Naive thymus-derived CD4-positive, alpha-beta T cell (primary cell): ENCODE measurements around the gene RGS19. TPM values are rescaled to one million over a fixed set of nuclear protein-coding genes. Genes with fewer than 3 reads are reported as not detected.

Experiments used
- ATAC-seq: fragments of 150-1000 bp; cut with Tn5 transposase; 2 replicates; pipeline ENCODE4 v1.10.0; 2021; ENCODE audit warnings: mild to moderate bottlenecking, moderate library complexity
- CTCF ChIA-PET: fragments of 350-600 bp; sonication (Branson Sonifier 250); formaldehyde crosslinking; loops from one replicate; lab custom pipeline; 2021; ENCODE audit warnings: antibody characterized with exemption; lab: Charles Lee
- POLR2A ChIA-PET: fragments of 350-600 bp; sonication (Branson Sonifier 250); formaldehyde crosslinking; loops from one replicate; lab custom pipeline; 2021; ENCODE audit warnings: antibody characterized with exemption, inconsistent platforms; lab: Charles Lee
- DNase-seq, 9 donors: peaks; one replicate each; pipeline versions ENCODE4 v3.0.0 to v3.0.0-alpha.2; 2020 to 2022; ENCODE audit warnings: mixed read lengths in 1 of 9
- H3K27ac ChIP-seq: one replicate; pipeline ENCODE4 v1.7.0; 2013; ENCODE audit warnings: mild to moderate bottlenecking, low read depth, low read length, moderate library complexity
- H3K27me3 ChIP-seq, 2 donors: one replicate each; pipeline ENCODE4 v1.7.0; 2013; ENCODE audit warnings: low read length in 2 of 2, mild to moderate bottlenecking in 2 of 2, moderate library complexity in 2 of 2; ENCODE audit not compliant: control insufficient read depth in 2 of 2, insufficient read depth in 2 of 2
- H3K36me3 ChIP-seq, 3 experiments: 1 replicate in 2 of 3; 2 replicates in 1 of 3; pipeline ENCODE4 v1.7.0; 2013; ENCODE audit warnings: low read length in 3 of 3, mild to moderate bottlenecking in 3 of 3, moderate library complexity in 1 of 3; ENCODE audit not compliant: insufficient read depth in 3 of 3, control insufficient read depth in 2 of 3
- H3K4me1 ChIP-seq, 2 donors: one replicate each; pipeline ENCODE4 v1.7.0; 2013; ENCODE audit warnings: low read length in 2 of 2, mild to moderate bottlenecking in 2 of 2, moderate library complexity in 1 of 2; ENCODE audit not compliant: control insufficient read depth in 2 of 2, insufficient read depth in 2 of 2
- H3K4me3 ChIP-seq: 2 replicates; pipeline ENCODE4 v1.7.0; 2013; ENCODE audit warnings: mild to moderate bottlenecking, low read length
- H3K9me3 ChIP-seq, 3 experiments: 1 replicate in 2 of 3; 2 replicates in 1 of 3; pipeline ENCODE4 v1.7.0; 2013; ENCODE audit warnings: low read length in 3 of 3; ENCODE audit not compliant: control insufficient read depth in 2 of 3
- H3K27ac Mint-ChIP-seq, 9 donors: one replicate each; pipeline ENCODE4 v1.8.0; 2020 to 2022; ENCODE audit warnings: mixed read lengths in 9 of 9, mild to moderate bottlenecking in 8 of 9, moderate library complexity in 5 of 9, inconsistent platforms in 2 of 9
- H3K27me3 Mint-ChIP-seq, 5 donors: one replicate each; pipeline ENCODE4 v1.8.0; 2021 to 2022; ENCODE audit warnings: mixed read lengths in 5 of 5, mild to moderate bottlenecking in 1 of 5
- H3K36me3 Mint-ChIP-seq, 5 donors: one replicate each; pipeline ENCODE4 v1.8.0; 2020 to 2022; ENCODE audit warnings: mixed read lengths in 5 of 5, mild to moderate bottlenecking in 3 of 5, inconsistent platforms in 1 of 5
- H3K4me1 Mint-ChIP-seq, 7 donors: one replicate each; pipeline ENCODE4 v1.8.0; 2020 to 2022; ENCODE audit warnings: mixed read lengths in 7 of 7, mild to moderate bottlenecking in 3 of 7, inconsistent platforms in 1 of 7
- H3K4me3 Mint-ChIP-seq, 10 donors: one replicate each; pipeline ENCODE4 v1.8.0; 2020 to 2022; ENCODE audit warnings: mild to moderate bottlenecking in 10 of 10, mixed read lengths in 10 of 10, moderate library complexity in 6 of 10, inconsistent platforms in 2 of 10
- H3K9me3 Mint-ChIP-seq, 11 donors: one replicate each; pipeline ENCODE4 v1.8.0; 2020 to 2022; ENCODE audit warnings: mixed read lengths in 11 of 11, mild to moderate bottlenecking in 4 of 11, inconsistent platforms in 1 of 11, moderate library complexity in 1 of 11
- intact Hi-C, 2 donors: fragments of 100-400 bp; cut with micrococcal nuclease; formaldehyde crosslinking; loops; one replicate each; pipeline ENCODE4 v1.15.1; 2023
- polyA plus RNA-seq, 2 donors: library from polyadenylated mRNA; unstranded; fragments of 300-500 nt; fragmentation: Illumina TruSeq; gene quantifications; one replicate each; pipeline ENCODE4 v1.2.3, GENCODE V29; 2021
- total RNA-seq, 6 experiments: library from RNA in 5 of 6; stranded (reverse) in 5 of 6; gene quantifications; 1 replicate in 5 of 6; 2 replicates in 1 of 6; pipeline ENCODE4 v1.2.3 and lab custom pipeline; 2021 to 2026

Gene RGS19
- total and polyA plus RNA-seq, 7 experiments from 2014 or later, result 21.8 to 93.4 (median 55.2) TPM

DNA sequence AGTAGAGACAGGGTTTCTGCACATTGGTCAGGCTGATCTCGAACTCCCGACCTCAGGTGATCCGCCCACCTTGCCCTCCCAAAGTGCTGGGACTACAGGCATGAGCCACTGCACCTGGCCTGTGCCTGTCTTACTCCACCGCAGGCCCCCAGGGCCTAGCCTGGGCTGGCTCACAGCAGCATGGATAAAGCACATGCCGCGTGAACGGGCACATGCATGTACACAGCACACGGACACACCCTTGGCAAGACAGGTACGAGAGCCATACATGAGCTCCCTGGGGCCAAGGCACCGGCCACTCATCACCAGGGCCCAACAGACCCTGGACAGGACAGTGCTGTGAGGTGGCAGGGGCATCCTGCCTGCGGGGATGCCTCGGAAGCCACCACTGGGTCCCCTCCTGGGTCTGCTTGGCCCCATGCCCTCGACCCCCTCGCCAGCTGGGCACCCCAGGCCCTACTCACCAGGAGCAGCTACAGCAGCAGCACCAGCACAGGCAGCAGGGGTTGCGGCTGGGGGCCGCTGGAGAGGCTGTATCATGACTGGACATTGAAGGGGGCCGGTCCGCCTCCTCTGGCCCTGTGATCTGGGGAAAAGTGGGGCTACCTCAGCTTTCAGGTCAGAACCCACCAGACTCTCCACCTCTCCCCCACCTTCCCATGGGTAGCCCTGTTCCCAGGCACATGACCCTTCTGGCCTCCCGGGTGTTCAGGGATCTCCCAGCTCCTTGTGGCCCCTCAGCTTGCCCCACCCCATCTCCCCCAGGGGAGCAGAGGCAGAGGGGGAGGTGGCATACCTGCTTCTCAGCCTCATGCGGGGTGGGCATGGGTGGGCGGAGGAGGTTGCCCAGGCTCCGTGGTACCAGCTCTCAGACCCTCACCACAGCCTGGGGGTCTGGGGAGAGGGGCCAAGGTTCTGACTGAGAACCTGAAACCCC is 3.0 kb downstream of the RGS19 start:
- H3K4me1 ChIP-seq, result peaks cover 12% of the 10 kb centered on the region in 2 donors
- peak overlapping the region; percentile 89 for H3K4me3 ChIP-seq

DNA sequence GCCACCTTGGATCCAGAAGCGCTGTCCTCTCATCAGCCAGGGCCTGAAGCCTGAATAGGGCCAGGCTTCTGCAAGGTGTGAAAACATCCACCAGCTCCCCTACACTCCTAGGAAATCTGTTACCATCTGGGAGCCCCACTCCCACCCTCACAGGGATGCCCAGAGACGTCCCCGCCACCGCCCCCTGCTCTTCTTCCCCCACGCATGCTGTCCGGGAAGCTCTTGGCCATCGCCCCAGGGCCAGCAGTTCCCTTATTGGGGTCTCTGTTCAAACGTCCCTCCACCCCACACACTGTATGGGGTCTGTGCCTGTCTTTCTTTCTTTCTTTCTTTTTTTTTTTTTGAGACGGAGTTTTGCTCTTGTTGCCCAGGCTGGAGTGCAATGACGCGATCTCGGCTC is 3.8 kb downstream of the RGS19 start:
- peaks cover 0 to 50% (median 0%) of the 10 kb centered on the region in 3 experiments for H3K36me3 ChIP-seq
- peaks cover 12% of the 10 kb centered on the region in 2 donors for H3K4me1 ChIP-seq
- H3K4me3 Mint-ChIP-seq, result peak overlapping the region in 2 of 10 donors; percentile 29 to 94
- ChIA-PET CTCF (no interaction called here), POLR2A (interaction anchor here (0.8 to 6.6 kb wide), 2 partner anchors 12 to 45 kb away, joined by 3 to 83 read pairs; partner anchors contain the start of gene TCEA2)
- ATAC-seq (no peak), DNase-seq (no peak)
- intact Hi-C loops, result loop anchor here in 1 of 2 donors (5.0 kb wide), 1 partner anchor 538 kb away; the partner anchor contains the start of gene PTK6
- H3K27me3 ChIP-seq, result no peaks in the 10 kb centered on the region
- no peaks in the 10 kb centered on the region for H3K9me3 Mint-ChIP-seq
- peak overlapping the region; percentile 12 for H3K27ac ChIP-seq
- H3K27me3 Mint-ChIP-seq, result no peaks in the 10 kb centered on the region
- peak overlapping the region in 3 of 9 donors; percentile 20 to 52 (median 49) for H3K27ac Mint-ChIP-seq
- H3K36me3 Mint-ChIP-seq, result peaks cover 0 to 12% (median 0%) of the 10 kb centered on the region in 5 donors
- peaks cover 2 to 31% (median 17%) of the 10 kb centered on the region in 7 donors for H3K4me1 Mint-ChIP-seq
- no peak overlapping the region for H3K4me3 ChIP-seq
- no peaks in the 10 kb centered on the region for H3K9me3 ChIP-seq

More for the DNA sequence above, 3.0 kb downstream of the RGS19 start:
- DNase-seq (no peak), ATAC-seq (no peak)
- H3K4me1 Mint-ChIP-seq, result peaks cover 6 to 36% (median 20%) of the 10 kb centered on the region in 7 donors
- peak overlapping the region in 7 of 10 donors; percentile 20 to 96 (median 81) for H3K4me3 Mint-ChIP-seq
- H3K9me3 ChIP-seq, result no peaks in the 10 kb centered on the region
- H3K36me3 ChIP-seq, result peaks cover 0 to 50% (median 0%) of the 10 kb centered on the region in 3 experiments
- intact Hi-C loops, result loop anchor here in 1 of 2 donors (5.0 kb wide), 1 partner anchor 539 kb away; the partner anchor contains the start of gene PTK6
- no peaks in the 10 kb centered on the region for H3K27me3 ChIP-seq
- CTCF ChIA-PET, result interaction anchor here (0.9 kb wide), 1 partner anchor 37 kb away, joined by 4 read pairs; no protein-coding TSS in a partner anchor
- H3K27ac Mint-ChIP-seq, result peak overlapping the region in 6 of 9 donors; percentile 38 to 86 (median 67)
- POLR2A ChIA-PET, result interaction anchor here (0.6 to 6.6 kb wide), 4 partner anchors 12 to 43 kb away, joined by 3 to 83 read pairs (median 4); partner anchors contain the start of gene TCEA2
- peaks cover 0 to 12% (median 0%) of the 10 kb centered on the region in 5 donors for H3K36me3 Mint-ChIP-seq
- no peaks in the 10 kb centered on the region for H3K9me3 Mint-ChIP-seq
- peak overlapping the region; percentile 79 for H3K27ac ChIP-seq
- no peaks in the 10 kb centered on the region for H3K27me3 Mint-ChIP-seq

DNA sequence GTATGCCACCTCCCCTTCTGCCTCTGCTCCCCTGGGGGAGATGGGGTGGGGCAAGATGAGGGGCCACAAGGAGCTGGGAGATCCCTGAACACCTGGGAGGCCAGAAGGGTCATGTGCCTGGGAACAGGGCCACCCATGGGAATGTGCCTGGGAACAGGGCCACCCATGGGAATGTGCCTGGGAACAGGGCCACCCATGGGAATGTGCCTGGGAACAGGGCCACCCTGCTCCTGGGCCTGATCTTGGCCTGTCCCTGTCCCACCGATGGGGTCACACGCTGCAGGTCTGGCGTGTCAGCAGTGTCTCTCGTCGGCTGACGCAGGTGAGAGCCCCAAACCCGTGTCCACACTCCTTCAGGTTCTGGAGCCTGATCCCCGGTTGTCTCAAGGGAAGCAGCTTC is 4.4 kb downstream of the RGS19 start:
- POLR2A ChIA-PET, result interaction anchor here (0.8 to 6.6 kb wide), 2 partner anchors 11 to 46 kb away, joined by 3 to 83 read pairs; partner anchors contain the start of gene TCEA2
- CTCF ChIA-PET, result no interaction called here
- Histone ChIP-seq H3K36me3 (peaks cover 0 to 50% (median 0%) of the 10 kb centered on the region in 3 experiments), H3K4me1 (peaks cover 12 to 13% of the 10 kb centered on the region in 2 donors), H3K4me3 (no peak overlapping the region), H3K9me3 (no peaks in the 10 kb centered on the region), H3K27me3 (no peaks in the 10 kb centered on the region), H3K27ac (no peak overlapping the region)
- Mint-ChIP-seq H3K27ac (peak overlapping the region in 1 of 9 donors; percentile 52), H3K9me3 (no peaks in the 10 kb centered on the region), H3K4me3 (peak overlapping the region in 1 of 10 donors; percentile 94), H3K36me3 (peaks cover 0 to 12% (median 0%) of the 10 kb centered on the region in 5 donors), H3K4me1 (peaks cover 0 to 27% (median 12%) of the 10 kb centered on the region in 7 donors), H3K27me3 (no peaks in the 10 kb centered on the region)
- intact Hi-C loops, result loop anchor here in 1 of 2 donors (5.0 kb wide), 1 partner anchor 538 kb away; the partner anchor contains the start of gene PTK6
- ATAC-seq (no peak), DNase-seq (no peak)

DNA sequence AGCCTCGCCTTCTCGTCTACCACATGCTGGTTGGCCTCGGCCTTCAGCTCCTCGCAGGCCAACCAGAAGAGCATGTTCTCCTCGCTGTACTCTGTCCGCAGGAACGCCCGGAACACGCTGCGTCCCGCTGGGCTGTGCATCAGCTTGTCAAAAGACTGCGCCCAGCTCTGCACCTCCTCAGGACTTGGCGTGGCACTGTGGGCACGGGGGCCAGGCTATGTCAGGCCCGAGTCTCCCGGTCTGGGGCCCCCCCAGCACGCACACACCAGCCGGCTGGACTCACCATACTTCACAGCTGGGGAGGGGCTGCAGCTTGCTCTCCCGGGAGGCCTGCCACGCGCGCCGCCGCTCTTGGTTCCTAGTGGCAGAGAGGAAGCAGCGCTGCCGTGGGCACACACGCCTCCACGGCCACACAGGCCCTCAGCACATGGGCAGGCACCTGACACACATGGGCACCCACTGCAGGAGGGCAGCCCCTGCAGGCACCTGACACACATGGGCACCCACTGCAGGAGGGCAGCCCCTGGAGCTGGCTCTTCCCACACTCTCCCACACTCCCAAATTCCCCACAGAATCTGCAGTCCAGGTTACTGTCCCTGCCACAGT is 5.0 kb downstream of the RGS19 start:
- no peaks in the 10 kb centered on the region for H3K9me3 ChIP-seq
- CTCF ChIA-PET, result interaction anchor here (0.6 kb wide), 1 partner anchor 49 kb away, joined by 5 read pairs; no protein-coding TSS in a partner anchor

DNA sequence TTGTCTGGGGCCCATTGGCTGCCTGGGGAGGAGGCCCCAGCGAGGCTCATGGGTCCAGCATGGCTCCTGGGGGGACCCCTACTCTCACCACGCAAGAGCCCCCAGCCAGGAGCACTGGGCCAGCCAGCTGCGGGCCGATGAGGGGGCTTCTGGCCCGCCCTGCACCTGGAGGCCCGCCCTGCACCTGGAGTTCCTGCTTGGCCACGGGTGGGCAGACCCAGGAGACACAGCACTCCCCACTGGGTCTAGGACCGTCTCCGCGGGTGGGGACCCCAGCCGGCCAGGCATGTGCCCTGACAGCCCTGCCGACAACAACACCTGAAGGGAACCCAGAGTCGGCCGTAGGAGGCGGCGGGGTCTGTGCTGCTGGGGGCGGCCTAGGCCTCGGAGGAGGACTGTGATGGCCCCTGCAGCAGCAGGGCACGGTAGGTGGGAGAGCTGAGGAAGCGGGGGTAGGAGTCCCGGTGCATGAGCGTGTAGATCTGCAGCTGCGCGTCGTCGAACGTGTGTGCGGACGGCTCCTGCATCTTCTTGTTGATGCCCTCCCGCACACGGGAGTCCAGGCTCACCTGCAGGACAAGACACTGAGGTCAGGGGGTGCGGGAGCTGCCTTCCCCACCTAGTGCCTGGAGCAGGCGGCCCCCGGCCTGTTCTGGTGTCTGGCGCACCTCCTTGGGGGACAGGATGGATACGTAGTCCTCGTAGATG is 5.7 kb downstream of the RGS19 start:
- intact Hi-C loops, result no loop called here
- ChIA-PET CTCF (interaction anchor here (0.6 kb wide), 1 partner anchor 50 kb away, joined by 5 read pairs; no protein-coding TSS in a partner anchor), POLR2A (interaction anchor here (0.6 to 0.7 kb wide), 2 partner anchors 30 to 49 kb away, joined by 3 read pairs; no protein-coding TSS in a partner anchor)
- peaks cover 0 to 45% (median 0%) of the 10 kb centered on the region in 3 experiments for H3K36me3 ChIP-seq
- no peaks in the 10 kb centered on the region for H3K9me3 ChIP-seq
- Mint-ChIP-seq H3K9me3 (no peaks in the 10 kb centered on the region), H3K36me3 (peaks cover 0 to 8% (median 0%) of the 10 kb centered on the region in 5 donors), H3K4me1 (peaks cover 0 to 31% (median 15%) of the 10 kb centered on the region in 7 donors), H3K27ac (peak overlapping the region in 3 of 9 donors; percentile 21 to 38 (median 24)), H3K4me3 (no peak overlapping the region), H3K27me3 (no peaks in the 10 kb centered on the region)
- peaks cover 12 to 23% of the 10 kb centered on the region in 2 donors for H3K4me1 ChIP-seq
- no peaks in the 10 kb centered on the region for H3K27me3 ChIP-seq
- no peak for DNase-seq
- no peak overlapping the region for H3K27ac ChIP-seq
- no peak overlapping the region for H3K4me3 ChIP-seq
- ATAC-seq, result no peak

More for the DNA sequence above, 5.0 kb downstream of the RGS19 start:
- no peak for DNase-seq
- Histone ChIP-seq H3K36me3 (peaks cover 0 to 49% (median 0%) of the 10 kb centered on the region in 3 experiments), H3K27ac (no peak overlapping the region), H3K4me3 (no peak overlapping the region), H3K27me3 (no peaks in the 10 kb centered on the region), H3K4me1 (peaks cover 12 to 20% of the 10 kb centered on the region in 2 donors)
- ATAC-seq, result no peak
- intact Hi-C loops, result no loop called here
- Mint-ChIP-seq H3K27me3 (no peaks in the 10 kb centered on the region), H3K9me3 (no peaks in the 10 kb centered on the region), H3K4me3 (no peak overlapping the region), H3K4me1 (peaks cover 0 to 27% (median 12%) of the 10 kb centered on the region in 7 donors), H3K36me3 (peaks cover 0 to 12% (median 0%) of the 10 kb centered on the region in 5 donors), H3K27ac (peak overlapping the region in 1 of 9 donors; percentile 21)
- POLR2A ChIA-PET, result interaction anchor here (6.6 kb wide), 1 partner anchor 10 kb away, joined by 83 read pairs; the partner anchor contains the start of gene TCEA2
